Hepatocyte (in vitro differentiated cells): Measurements from ENCODE around the gene WDR70. TPM values are rescaled to one million over a fixed set of nuclear protein-coding genes. Genes with fewer than 3 reads are reported as not detected.

Experiments
- DNase-seq: peaks from one replicate; pipeline ENCODE4 v3.0.0-alpha.2; 2016; ENCODE audit warnings: low spot score
- H2AFZ ChIP-seq: fragments of 200-600 bp; sonication (generic); 2 replicates; pipeline ENCODE4 v1.6.0; 2016; ENCODE audit warnings: antibody characterized with exemption, mild to moderate bottlenecking
- H3K27ac ChIP-seq: fragments of 200-600 bp; sonication (generic); 2 replicates; pipeline ENCODE4 v1.5.1; 2016; ENCODE audit warnings: mild to moderate bottlenecking
- H3K27me3 ChIP-seq: fragments of 200-600 bp; sonication (generic); 2 replicates; pipeline ENCODE4 v1.6.1; 2016
- H3K36me3 ChIP-seq: fragments of 200-600 bp; sonication (generic); replicated peaks from 2 replicates; pipeline ENCODE4 v1.5.1; 2016; ENCODE audit warnings: low read depth; ENCODE audit not compliant: insufficient read depth
- H3K4me1 ChIP-seq: fragments of 200-600 bp; sonication (generic); 2 replicates; pipeline ENCODE4 v1.5.1; 2016; ENCODE audit warnings: mild to moderate bottlenecking, moderate library complexity; ENCODE audit not compliant: insufficient read depth
- H3K4me2 ChIP-seq: fragments of 200-600 bp; sonication (generic); 2 replicates; pipeline ENCODE4 v1.6.0; 2016
- H3K4me3 ChIP-seq: fragments of 200-600 bp; sonication (generic); 2 replicates; pipeline ENCODE4 v1.5.1; 2016; ENCODE audit warnings: mild to moderate bottlenecking
- H3K79me2 ChIP-seq: fragments of 200-600 bp; sonication (generic); 2 replicates; pipeline ENCODE4 v1.6.0; 2017; ENCODE audit warnings: mild to moderate bottlenecking
- H3K9me2 ChIP-seq: fragments of 200-600 bp; sonication (generic); replicated peaks from 2 replicates; pipeline ENCODE4 v1.6.0; 2017; ENCODE audit warnings: mild to moderate bottlenecking; ENCODE audit not compliant: insufficient read depth
- H3K9me3 ChIP-seq: fragments of 200-600 bp; sonication (generic); 2 replicates; pipeline ENCODE4 v1.5.1; 2016; ENCODE audit warnings: low read depth, mild to moderate bottlenecking
- H4K20me1 ChIP-seq: fragments of 200-600 bp; sonication (generic); 2 replicates; pipeline ENCODE4 v1.6.0; 2016; ENCODE audit warnings: mild to moderate bottlenecking; ENCODE audit not compliant: insufficient read depth, poor library complexity, severe bottlenecking
- EZH2 ChIP-seq: fragments of 200-600 bp; sonication (generic); IDR thresholded peaks from 2 replicates; pipeline ENCODE4 v1.6.1; 2016; ENCODE audit warnings: antibody characterized with exemption, mild to moderate bottlenecking, borderline replicate concordance
- EZH2phosphoT487 ChIP-seq: fragments of 200-600 bp; sonication (generic); IDR thresholded peaks from one replicate; pipeline ENCODE4 v1.6.1; 2018; ENCODE audit warnings: antibody characterized with exemption, mild to moderate bottlenecking, low read depth, moderate library complexity; ENCODE audit not compliant: unreplicated experiment, severe bottlenecking
- WGBS: methylation state at CpG from one replicate; pipeline ENCODE4 v1.1.6; 2016; ENCODE audit warnings: low lambda C conversion rate; ENCODE audit errors: missing lambda C conversion rate; 5-methylcytosine and 5-hydroxymethylcytosine counted together
- polyA plus RNA-seq: library from polyadenylated mRNA; unstranded; fragments of >200 nt; fragmentation: Nextera tagmentation; extraction: Ambion mirVana; gene quantifications from 2 replicates; pipeline ENCODE4 v1.2.1, GENCODE V29; 2016
- total RNA-seq: library from RNA; depleted of rRNA; stranded (reverse); fragments of >200 nt; gene quantifications from 2 replicates; pipeline ENCODE4 v1.2.3, GENCODE V29; 2014
- TF ChIP-seq, protein P1 (sequence below): fragments of 200-600 bp; sonication (generic); IDR thresholded peaks from 2 replicates; pipeline ENCODE4 v1.5.1; 2016; ENCODE audit warnings: antibody characterized with exemption, mild to moderate bottlenecking; ENCODE audit not compliant: poor library complexity

WDR70 gene
- total and polyA plus RNA-seq, 2 experiments from 2014 or later: 22.3 to 37.0 TPM

- Histone ChIP-seq H3K4me1 (no peaks in the 10 kb centered on the region), H3K27me3 (no peaks in the 10 kb centered on the region), H3K4me2 (no peak overlapping the region), H2AFZ (no peak overlapping the region), H3K4me3 (no peak overlapping the region), H4K20me1 (no peaks in the 10 kb centered on the region), H3K79me2 (no peaks in the 10 kb centered on the region), H3K9me3 (no peaks in the 10 kb centered on the region), H3K36me3 (no peaks in the 10 kb centered on the region), H3K9me2 (no peaks in the 10 kb centered on the region), H3K27ac (no peak overlapping the region)
- no peak for DNase-seq
- 91% methylated on average over 1 of the region's 1 CpG for WGBS
- TF ChIP-seq, protein P1, sequence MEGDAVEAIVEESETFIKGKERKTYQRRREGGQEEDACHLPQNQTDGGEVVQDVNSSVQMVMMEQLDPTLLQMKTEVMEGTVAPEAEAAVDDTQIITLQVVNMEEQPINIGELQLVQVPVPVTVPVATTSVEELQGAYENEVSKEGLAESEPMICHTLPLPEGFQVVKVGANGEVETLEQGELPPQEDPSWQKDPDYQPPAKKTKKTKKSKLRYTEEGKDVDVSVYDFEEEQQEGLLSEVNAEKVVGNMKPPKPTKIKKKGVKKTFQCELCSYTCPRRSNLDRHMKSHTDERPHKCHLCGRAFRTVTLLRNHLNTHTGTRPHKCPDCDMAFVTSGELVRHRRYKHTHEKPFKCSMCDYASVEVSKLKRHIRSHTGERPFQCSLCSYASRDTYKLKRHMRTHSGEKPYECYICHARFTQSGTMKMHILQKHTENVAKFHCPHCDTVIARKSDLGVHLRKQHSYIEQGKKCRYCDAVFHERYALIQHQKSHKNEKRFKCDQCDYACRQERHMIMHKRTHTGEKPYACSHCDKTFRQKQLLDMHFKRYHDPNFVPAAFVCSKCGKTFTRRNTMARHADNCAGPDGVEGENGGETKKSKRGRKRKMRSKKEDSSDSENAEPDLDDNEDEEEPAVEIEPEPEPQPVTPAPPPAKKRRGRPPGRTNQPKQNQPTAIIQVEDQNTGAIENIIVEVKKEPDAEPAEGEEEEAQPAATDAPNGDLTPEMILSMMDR: no peak
- TF ChIP-seq EZH2phosphoT487: no peak
Measured at GRCh38 chr5:37570597-37570996, 191.5 kb downstream of the WDR70 start.

DNA sequence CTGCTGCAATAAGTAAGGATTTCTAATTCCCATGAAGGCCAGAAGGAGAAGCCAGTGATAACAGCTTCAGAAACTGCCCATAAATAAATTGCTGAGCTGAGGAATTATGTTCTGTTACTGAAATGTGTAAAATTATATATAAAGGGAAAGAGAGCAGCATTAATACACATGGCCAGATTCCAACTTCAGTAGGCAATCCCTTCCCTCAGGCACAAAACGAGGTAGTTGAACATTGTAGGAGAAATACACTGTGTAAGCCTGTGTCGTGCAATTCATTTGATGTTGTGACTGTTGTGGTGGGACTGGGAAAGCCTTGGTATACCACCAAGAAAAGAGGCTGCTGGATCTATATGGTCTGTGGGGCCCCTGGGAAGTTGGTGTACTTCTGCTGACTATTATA, 192.9 kb downstream of the WDR70 start:
- no peaks in the 10 kb centered on the region for H3K27me3 ChIP-seq
- no peaks in the 10 kb centered on the region for H3K9me2 ChIP-seq
- no peaks in the 10 kb centered on the region for H3K36me3 ChIP-seq
- DNase-seq: no peak
- H3K79me2 ChIP-seq: no peaks in the 10 kb centered on the region
- H3K9me3 ChIP-seq: no peaks in the 10 kb centered on the region
- no peak for TF ChIP-seq EZH2phosphoT487
- no peak for TF ChIP-seq EZH2
- TF ChIP-seq, protein P1: no peak
- no peak overlapping the region for H3K4me3 ChIP-seq
- no peaks in the 10 kb centered on the region for H3K4me1 ChIP-seq
- H4K20me1 ChIP-seq: no peaks in the 10 kb centered on the region
- WGBS: 69% methylated on average over 2 of the region's 2 CpGs
- no peak overlapping the region for H3K4me2 ChIP-seq
- H3K27ac ChIP-seq: no peak overlapping the region
- H2AFZ ChIP-seq: no peak overlapping the region

- H3K4me3 ChIP-seq: no peak overlapping the region
- H3K27ac ChIP-seq: no peak overlapping the region
- DNase-seq: peak; percentile 23
- H2AFZ ChIP-seq: no peak overlapping the region
- no peaks in the 10 kb centered on the region for H3K9me3 ChIP-seq
- H4K20me1 ChIP-seq: no peaks in the 10 kb centered on the region
- H3K4me2 ChIP-seq: no peak overlapping the region
- 92% methylated on average over 6 of the region's 8 CpGs for WGBS
- H3K36me3 ChIP-seq: no peaks in the 10 kb centered on the region
- TF ChIP-seq EZH2 (no peak), EZH2phosphoT487 (no peak)
- TF ChIP-seq, protein P1: no peak
- H3K4me1 ChIP-seq: peaks cover 6% of the 10 kb centered on the region
- H3K9me2 ChIP-seq: no peaks in the 10 kb centered on the region
- no peaks in the 10 kb centered on the region for H3K27me3 ChIP-seq
- H3K79me2 ChIP-seq: no peaks in the 10 kb centered on the region
Measured at GRCh38 chr5:37575541-37576489, 196.7 kb downstream of the WDR70 start.
